ENCODE results near the gene CLIP2. TPM values are rescaled to one million over a fixed set of nuclear protein-coding genes. Genes with fewer than 3 reads are reported as not detected.
"Not testable (repeated sequence)": the region's sequence is repeated elsewhere in the genome, so short reads cannot be mapped to it uniquely, and the experiment has no call there.

CLIP2 gene
- polyA plus RNA-seq, 4 donors = 21.7 to 31.5 (median 25.4) TPM

- DNase-seq (ENCODE audit: low read depth in 4 of 4, low spot score in 3 of 4) = no peak
Observed at GRCh38 chr7:74400420-74401136, 111.4 kb downstream of the CLIP2 start.

GRCh38 chr7:74401137-74401859, 112.1 kb downstream of the CLIP2 start:
- peak; percentile 27 to 67 (median 58) for DNase-seq (ENCODE audit: low read depth in 4 of 4, low spot score in 3 of 4)

GRCh38 chr7:74402668-74403067, 113.5 kb downstream of the CLIP2 start:
- not testable (repeated sequence) for DNase-seq (ENCODE audit: low read depth in 4 of 4, low spot score in 3 of 4)

- no peak for DNase-seq (ENCODE audit: low read depth in 4 of 4, low spot score in 3 of 4)
Observed at GRCh38 chr7:74403521-74404387, 114.5 kb downstream of the CLIP2 start.

- no peak for DNase-seq (ENCODE audit: low read depth in 4 of 4, low spot score in 3 of 4)
Observed at GRCh38 chr7:74404388-74404700, 115.1 kb downstream of the CLIP2 start.

- DNase-seq (ENCODE audit: low read depth in 4 of 4, low spot score in 3 of 4) = no peak
Observed at GRCh38 chr7:74404741-74405140, 115.5 kb downstream of the CLIP2 start.

- DNase-seq (ENCODE audit: low read depth in 4 of 4, low spot score in 3 of 4) = no peak
Observed at GRCh38 chr7:74405191-74405898, 116.1 kb downstream of the CLIP2 start.

- DNase-seq (ENCODE audit: low read depth in 4 of 4, low spot score in 3 of 4) = no peak
Observed at GRCh38 chr7:74405899-74406512, 116.8 kb downstream of the CLIP2 start.

GRCh38 chr7:74407958-74408357, 118.8 kb downstream of the CLIP2 start:
- no peak for DNase-seq (ENCODE audit: low read depth in 4 of 4, low spot score in 3 of 4)

GRCh38 chr7:74409571-74409970, 120.4 kb downstream of the CLIP2 start:
- no peak for DNase-seq (ENCODE audit: low read depth in 4 of 4, low spot score in 3 of 4)

GRCh38 chr7:74410772-74411171, 121.6 kb downstream of the CLIP2 start:
- no peak for DNase-seq (ENCODE audit: low read depth in 4 of 4, low spot score in 3 of 4)

- not testable (repeated sequence) for DNase-seq (ENCODE audit: low read depth in 4 of 4, low spot score in 3 of 4)
Observed at GRCh38 chr7:74411571-74411970, 122.4 kb downstream of the CLIP2 start.

- no peak for DNase-seq (ENCODE audit: low read depth in 4 of 4, low spot score in 3 of 4)
Observed at GRCh38 chr7:74412056-74412455, 122.8 kb downstream of the CLIP2 start.

GRCh38 chr7:74412603-74413002, 123.4 kb downstream of the CLIP2 start:
- DNase-seq (ENCODE audit: low read depth in 4 of 4, low spot score in 3 of 4) = no peak

GRCh38 chr7:74414595-74415333, 125.6 kb downstream of the CLIP2 start:
- DNase-seq (ENCODE audit: low read depth in 4 of 4, low spot score in 3 of 4) = not testable (repeated sequence)

GRCh38 chr7:74417419-74417971, 128.3 kb downstream of the CLIP2 start:
- peak in 3 of 4 donors; percentile 47 to 59 (median 56) for DNase-seq (ENCODE audit: low read depth in 4 of 4, low spot score in 3 of 4)

GRCh38 chr7:74418076-74418475, 128.9 kb downstream of the CLIP2 start:
- DNase-seq (ENCODE audit: low read depth in 4 of 4, low spot score in 3 of 4) = no peak

- DNase-seq (ENCODE audit: low read depth in 4 of 4, low spot score in 3 of 4) = no peak
Observed at GRCh38 chr7:74418538-74418937, 129.3 kb downstream of the CLIP2 start.

GRCh38 chr7:74419232-74419631, 130.0 kb downstream of the CLIP2 start:
- not testable (repeated sequence) for DNase-seq (ENCODE audit: low read depth in 4 of 4, low spot score in 3 of 4)
